ENCODE data around the gene LRP1B. TPM values are rescaled to one million over a fixed set of nuclear protein-coding genes. Genes with fewer than 3 reads are reported as not detected.

LRP1B gene
- total RNA-seq, 1 experiment from 2014 or later, result 0.52 TPM

GRCh38 chr2:141887363-141887762, 243.5 kb downstream of the LRP1B start (continued):
- TF ChIP-seq ARID4B (CRISPR knock-in tag; IDR thresholded peaks at IDR 0.05; ENCODE audit: borderline replicate concordance) (no peak), ATF3 (CRISPR knock-in tag; conservative IDR thresholded peaks at IDR 0.05) (no peak), ZNF423 (CRISPR knock-in tag; IDR thresholded peaks at IDR 0.05) (no peak), NR1H2 (CRISPR knock-in tag; IDR thresholded peaks at IDR 0.05) (no peak)

DNA sequence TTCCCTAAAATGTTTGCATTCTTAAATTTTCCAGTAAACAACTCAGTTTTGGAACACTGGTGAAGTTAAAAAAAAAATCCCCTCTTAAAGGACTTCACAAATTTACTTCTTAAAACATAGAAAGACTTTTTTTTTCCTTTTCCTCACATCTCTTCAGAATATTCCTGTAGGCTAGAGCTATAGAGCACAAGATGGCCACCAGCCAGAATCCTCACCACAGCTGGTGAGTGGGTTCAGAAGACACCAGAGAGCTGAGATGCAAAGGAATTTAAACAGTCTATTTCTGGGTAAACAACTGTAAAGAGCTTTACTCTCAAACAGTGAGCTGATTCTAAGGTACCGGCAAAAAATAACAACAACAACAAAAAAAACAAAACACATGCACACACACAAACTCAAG, 252.8 kb downstream of the LRP1B start:
- TF ChIP-seq ZSCAN18 (CRISPR knock-in tag; IDR thresholded peaks at IDR 0.05) (no peak), ZBTB21 (CRISPR knock-in tag; IDR thresholded peaks at IDR 0.05; ENCODE audit: borderline replicate concordance) (no peak), FOXP1 (CRISPR knock-in tag; IDR thresholded peaks at IDR 0.05; ENCODE audit: borderline replicate concordance) (no peak), SP1 (CRISPR knock-in tag; conservative IDR thresholded peaks at IDR 0.05) (no peak), ZNF416 (CRISPR knock-in tag; IDR thresholded peaks at IDR 0.05) (no peak), E2F5 (CRISPR knock-in tag; IDR thresholded peaks at IDR 0.05) (no peak), NR3C1 (CRISPR knock-in tag; conservative IDR thresholded peaks at IDR 0.05; ENCODE audit: low read depth) (no peak), NFATC4 (CRISPR knock-in tag; IDR thresholded peaks at IDR 0.05) (no peak), ELF4 (CRISPR knock-in tag; IDR thresholded peaks at IDR 0.05; ENCODE audit: low read depth) (no peak), CBFB (CRISPR knock-in tag; IDR thresholded peaks at IDR 0.05; ENCODE audit: low read depth) (no peak), NR1H2 (CRISPR knock-in tag; IDR thresholded peaks at IDR 0.05) (no peak), FOXK1 (CRISPR knock-in tag; IDR thresholded peaks at IDR 0.05) (no peak)
- TF ChIP-seq, protein P1, sequence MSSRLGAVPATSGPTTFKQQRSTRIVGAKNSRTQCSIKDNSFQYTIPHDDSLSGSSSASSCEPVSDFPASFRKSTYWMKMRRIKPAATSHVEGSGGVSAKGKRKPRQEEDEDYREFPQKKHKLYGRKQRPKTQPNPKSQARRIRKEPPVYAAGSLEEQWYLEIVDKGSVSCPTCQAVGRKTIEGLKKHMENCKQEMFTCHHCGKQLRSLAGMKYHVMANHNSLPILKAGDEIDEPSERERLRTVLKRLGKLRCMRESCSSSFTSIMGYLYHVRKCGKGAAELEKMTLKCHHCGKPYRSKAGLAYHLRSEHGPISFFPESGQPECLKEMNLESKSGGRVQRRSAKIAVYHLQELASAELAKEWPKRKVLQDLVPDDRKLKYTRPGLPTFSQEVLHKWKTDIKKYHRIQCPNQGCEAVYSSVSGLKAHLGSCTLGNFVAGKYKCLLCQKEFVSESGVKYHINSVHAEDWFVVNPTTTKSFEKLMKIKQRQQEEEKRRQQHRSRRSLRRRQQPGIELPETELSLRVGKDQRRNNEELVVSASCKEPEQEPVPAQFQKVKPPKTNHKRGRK (CRISPR knock-in tag; IDR thresholded peaks at IDR 0.05; ENCODE audit: borderline replicate concordance), result no peak
- TF ChIP-seq, protein P2, sequence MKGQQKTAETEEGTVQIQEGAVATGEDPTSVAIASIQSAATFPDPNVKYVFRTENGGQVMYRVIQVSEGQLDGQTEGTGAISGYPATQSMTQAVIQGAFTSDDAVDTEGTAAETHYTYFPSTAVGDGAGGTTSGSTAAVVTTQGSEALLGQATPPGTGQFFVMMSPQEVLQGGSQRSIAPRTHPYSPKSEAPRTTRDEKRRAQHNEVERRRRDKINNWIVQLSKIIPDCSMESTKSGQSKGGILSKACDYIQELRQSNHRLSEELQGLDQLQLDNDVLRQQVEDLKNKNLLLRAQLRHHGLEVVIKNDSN (CRISPR knock-in tag; IDR thresholded peaks at IDR 0.05), result no peak
- ChIA-PET CTCF (no interaction called here), POLR2A (no interaction called here)
- no peak for ATAC-seq
- peaks cover 12% of the 10 kb centered on the region for H3K4me1 Mint-ChIP-seq
- DNase-seq (ENCODE audit: low spot score), result no peak
- no peak overlapping the region for H3K4me3 Mint-ChIP-seq
- 0 out of 2 replicates have a peak, but pooled peaks cover 4% of the 10 kb centered on the region for H3K36me3 Mint-ChIP-seq
- H3K27me3 Mint-ChIP-seq (ENCODE audit: low read depth), result no peaks in the 10 kb centered on the region
- peaks cover 8% of the 10 kb centered on the region for H3K9me3 Mint-ChIP-seq
- no peak overlapping the region for H3K27ac Mint-ChIP-seq

All from WTC11 (cell line).